Activated T-cell treated with anti-CD3 and anti-CD28 coated beads, Interleukin-2, amount 50 U/mL, for 4 hours (primary cell): ENCODE results near the gene AACS. TPM values are rescaled to one million over a fixed set of nuclear protein-coding genes. Genes with fewer than 3 reads are reported as not detected.

ENCODE experiments used
- ATAC-seq, 2 donors: fragments of 200-7000 bp; cut with Tn5 transposase; one replicate each; pipeline ENCODE4 v1.10.0; 2021
- DNase-seq: peaks from one replicate; pipeline ENCODE4 v3.0.0-alpha.2; 2020
- H3K27me3 Mint-ChIP-seq: one replicate; pipeline ENCODE4 v1.8.0; 2021; ENCODE audit warnings: low read depth, mixed read lengths
- H3K36me3 Mint-ChIP-seq: one replicate; pipeline ENCODE4 v1.8.0; 2022; ENCODE audit warnings: mixed read lengths; ENCODE audit not compliant: insufficient read depth
- H3K4me1 Mint-ChIP-seq: one replicate; pipeline ENCODE4 v1.8.0; 2021; ENCODE audit warnings: low read depth, mixed read lengths
- H3K4me3 Mint-ChIP-seq: one replicate; pipeline ENCODE4 v1.8.0; 2021; ENCODE audit warnings: mild to moderate bottlenecking, moderate library complexity, mixed read lengths
- H3K9me3 Mint-ChIP-seq: one replicate; pipeline ENCODE4 v1.8.0; 2021; ENCODE audit warnings: mixed read lengths
- total RNA-seq, 3 donors: library from RNA; stranded (reverse); gene quantifications; one replicate each; pipeline ENCODE4 v1.2.1, GENCODE V29; 2021

Gene AACS
- total RNA-seq, 3 donors from 2014 or later: 5.4 to 6.0 (median 5.5) TPM

GRCh38 chr12:125157177-125157576 lies 91.9 kb downstream of the AACS start:
- DNase-seq: no peak
- peaks cover 3% of the 10 kb centered on the region for H3K9me3 Mint-ChIP-seq
- no peaks in the 10 kb centered on the region for H3K27me3 Mint-ChIP-seq
- no peaks in the 10 kb centered on the region for H3K4me1 Mint-ChIP-seq
- ATAC-seq: no peak
- no peak overlapping the region for H3K4me3 Mint-ChIP-seq
- peaks cover 1% of the 10 kb centered on the region for H3K36me3 Mint-ChIP-seq

- Mint-ChIP-seq H3K4me3 (no peak overlapping the region), H3K9me3 (peaks cover 3% of the 10 kb centered on the region), H3K27me3 (no peaks in the 10 kb centered on the region), H3K36me3 (peaks cover 1% of the 10 kb centered on the region), H3K4me1 (no peaks in the 10 kb centered on the region)
- DNase-seq (no peak), ATAC-seq (no peak)
Observed at GRCh38 chr12:125159702-125160101, 94.5 kb downstream of the AACS start.

DNA sequence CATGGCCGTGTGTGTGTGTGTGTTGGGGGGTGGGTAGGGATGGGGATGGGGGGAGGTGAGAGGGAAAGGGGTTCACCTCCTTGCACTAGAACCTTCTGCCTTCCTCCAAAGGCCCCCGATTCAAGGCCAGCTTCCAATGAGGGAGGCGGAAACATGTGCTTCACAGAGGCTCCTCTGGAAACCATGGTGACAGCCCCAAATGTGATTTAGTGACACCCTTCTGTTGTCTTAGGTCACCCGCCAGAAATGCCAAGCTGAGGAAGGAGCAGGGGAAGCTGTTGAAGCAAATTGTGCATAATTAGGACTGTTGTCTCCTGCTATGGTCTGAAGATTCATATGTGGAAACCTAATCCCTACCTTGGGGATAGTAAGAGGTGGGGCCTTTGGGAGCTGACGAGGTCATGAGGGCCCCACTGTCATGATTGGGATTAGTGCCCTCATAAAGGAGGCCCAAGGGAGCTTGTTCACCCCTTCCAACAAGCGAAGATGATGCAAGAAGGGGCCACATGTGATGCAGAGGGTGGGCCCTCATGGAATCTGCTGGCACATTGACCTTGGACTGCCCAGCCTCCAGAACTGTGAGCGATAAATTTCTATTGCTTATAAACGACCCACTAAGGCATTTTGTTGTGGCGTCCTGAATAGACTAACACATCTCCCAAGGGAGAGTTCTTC lies 95.2 kb downstream of the AACS start:
- no peak for ATAC-seq
- H3K9me3 Mint-ChIP-seq: peaks cover 3% of the 10 kb centered on the region
- H3K27me3 Mint-ChIP-seq: peaks cover 2% of the 10 kb centered on the region
- H3K36me3 Mint-ChIP-seq: peaks cover 1% of the 10 kb centered on the region
- no peak for DNase-seq
- no peaks in the 10 kb centered on the region for H3K4me1 Mint-ChIP-seq
- H3K4me3 Mint-ChIP-seq: no peak overlapping the region

- peaks cover 1% of the 10 kb centered on the region for H3K36me3 Mint-ChIP-seq
- DNase-seq: no peak
- H3K4me1 Mint-ChIP-seq: no peaks in the 10 kb centered on the region
- H3K9me3 Mint-ChIP-seq: peaks cover 3% of the 10 kb centered on the region
- H3K27me3 Mint-ChIP-seq: peaks cover 8% of the 10 kb centered on the region
- no peak for ATAC-seq
- H3K4me3 Mint-ChIP-seq: no peak overlapping the region
Observed at GRCh38 chr12:125161712-125162022, 96.4 kb downstream of the AACS start.

DNA sequence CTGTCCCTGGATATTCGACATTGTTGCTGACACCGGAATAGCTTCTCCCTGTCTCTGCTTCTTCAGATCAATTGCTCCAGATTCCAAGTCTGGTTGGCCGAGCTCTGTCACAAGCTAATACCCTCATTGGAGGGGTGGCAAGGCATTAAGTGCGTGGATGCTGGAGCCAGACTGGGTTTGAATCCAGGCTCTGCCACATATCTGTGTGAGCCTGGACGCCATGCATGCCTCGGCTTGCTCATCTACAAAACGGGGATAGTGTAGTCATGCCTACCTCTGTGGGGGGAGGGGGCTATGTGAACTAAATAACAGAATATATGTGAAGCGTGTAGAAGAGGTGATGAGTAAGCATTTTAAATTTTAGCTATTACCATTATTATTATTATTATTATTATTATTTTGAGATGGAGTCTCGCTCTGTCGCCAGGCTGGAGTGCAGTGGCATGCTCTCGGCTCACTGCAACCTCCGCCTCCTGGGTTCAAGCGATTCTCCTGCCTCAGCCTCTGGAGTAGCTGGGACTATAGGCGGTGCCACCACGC lies 97.3 kb downstream of the AACS start:
- DNase-seq: no peak
- ATAC-seq: no peak
- Mint-ChIP-seq H3K27me3 (peaks cover 8% of the 10 kb centered on the region), H3K9me3 (peaks cover 2% of the 10 kb centered on the region), H3K36me3 (peaks cover 1% of the 10 kb centered on the region), H3K4me3 (no peak overlapping the region), H3K4me1 (no peaks in the 10 kb centered on the region)

DNA sequence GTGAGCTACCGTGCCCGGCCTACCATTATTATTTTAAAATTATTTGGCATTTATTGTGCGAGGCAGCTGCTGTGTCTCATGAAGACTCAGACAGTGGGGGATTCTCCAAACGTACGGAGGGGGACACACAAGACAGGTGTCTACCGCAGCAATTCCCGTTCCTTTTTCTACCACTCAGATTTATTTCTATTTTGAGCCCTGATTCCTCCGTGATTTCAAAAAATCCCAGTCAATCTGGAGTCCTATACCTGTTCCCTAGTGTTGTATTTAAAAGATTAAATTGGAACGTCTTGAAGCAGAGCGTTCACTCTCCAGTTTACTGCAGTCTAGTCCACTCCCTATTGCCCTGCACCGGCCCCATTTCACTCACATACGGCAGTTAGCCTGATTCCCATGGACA lies 97.9 kb downstream of the AACS start:
- no peak overlapping the region for H3K4me3 Mint-ChIP-seq
- no peaks in the 10 kb centered on the region for H3K36me3 Mint-ChIP-seq
- no peak for ATAC-seq
- H3K4me1 Mint-ChIP-seq: no peaks in the 10 kb centered on the region
- peaks cover 8% of the 10 kb centered on the region for H3K27me3 Mint-ChIP-seq
- H3K9me3 Mint-ChIP-seq: no peaks in the 10 kb centered on the region
- DNase-seq: no peak

DNA sequence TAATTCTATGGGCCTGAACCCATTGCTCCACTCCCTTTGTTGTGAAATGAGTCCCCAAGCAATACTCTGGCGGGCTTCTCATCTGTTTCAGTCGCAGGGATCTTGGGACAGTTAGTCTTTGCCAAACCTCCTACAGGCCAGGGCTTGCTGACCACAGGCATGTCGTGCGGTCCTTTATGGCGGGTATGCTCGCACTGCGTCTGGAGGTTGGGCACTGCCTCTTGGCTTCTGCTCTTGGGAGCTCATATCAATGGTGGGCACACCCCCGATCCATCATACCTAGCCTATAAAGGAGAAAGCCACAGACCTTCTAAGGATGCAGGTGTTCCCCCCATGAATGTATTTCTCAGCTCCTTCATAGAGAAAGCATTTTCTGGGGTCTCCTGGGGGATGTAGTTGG lies 99.3 kb downstream of the AACS start:
- H3K27me3 Mint-ChIP-seq: peaks cover 8% of the 10 kb centered on the region
- no peak overlapping the region for H3K4me3 Mint-ChIP-seq
- ATAC-seq (no peak), DNase-seq (no peak)
- H3K9me3 Mint-ChIP-seq: no peaks in the 10 kb centered on the region
- no peaks in the 10 kb centered on the region for H3K4me1 Mint-ChIP-seq
- H3K36me3 Mint-ChIP-seq: no peaks in the 10 kb centered on the region

DNA sequence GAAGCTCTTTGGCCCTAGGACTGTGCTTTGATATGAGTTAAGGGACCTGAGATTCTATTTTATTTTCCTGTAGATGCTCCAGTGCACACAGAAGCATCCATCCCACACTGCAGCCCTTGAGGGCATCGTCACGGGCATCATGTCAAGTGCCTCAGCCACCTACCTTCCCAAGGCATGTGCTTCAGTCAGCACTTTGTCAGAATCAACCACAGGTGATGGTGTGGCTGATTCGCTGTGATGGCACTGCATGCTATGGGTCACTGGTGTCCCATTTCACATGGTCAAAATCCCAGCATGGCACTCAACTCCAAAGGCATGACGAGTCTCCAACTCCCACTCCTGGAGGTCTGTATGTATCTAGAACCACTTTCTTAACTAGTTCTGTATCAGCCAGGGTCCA lies 100.8 kb downstream of the AACS start:
- Mint-ChIP-seq H3K36me3 (no peaks in the 10 kb centered on the region), H3K9me3 (no peaks in the 10 kb centered on the region), H3K4me3 (no peak overlapping the region), H3K4me1 (no peaks in the 10 kb centered on the region), H3K27me3 (peaks cover 8% of the 10 kb centered on the region)
- DNase-seq (no peak), ATAC-seq (no peak)

- Mint-ChIP-seq H3K36me3 (no peaks in the 10 kb centered on the region), H3K9me3 (no peaks in the 10 kb centered on the region), H3K27me3 (peaks cover 8% of the 10 kb centered on the region), H3K4me1 (no peaks in the 10 kb centered on the region), H3K4me3 (no peak overlapping the region)
- DNase-seq (no peak), ATAC-seq (no peak)
Observed at GRCh38 chr12:125167658-125168057, 102.4 kb downstream of the AACS start.

DNA sequence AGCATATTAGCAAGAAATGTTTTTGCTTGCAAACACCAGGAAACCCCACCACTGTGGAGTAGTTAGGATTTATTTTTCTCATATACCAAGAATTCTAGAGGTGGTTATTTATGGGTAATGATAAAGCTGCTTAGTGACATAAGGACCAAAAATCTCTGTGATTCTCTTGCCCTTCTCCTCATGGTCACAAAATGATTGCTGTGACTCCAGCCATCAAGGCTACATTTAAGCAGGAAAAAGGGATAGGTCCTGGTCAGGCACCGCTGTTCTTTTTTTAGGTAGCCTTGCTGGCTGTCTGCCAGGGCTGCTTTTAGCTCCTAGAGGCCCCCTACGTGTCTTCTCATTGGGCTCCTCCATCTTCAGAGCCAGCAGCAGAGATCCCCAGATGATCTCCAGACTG lies 104.2 kb downstream of the AACS start:
- Mint-ChIP-seq H3K27me3 (peaks cover 8% of the 10 kb centered on the region), H3K36me3 (no peaks in the 10 kb centered on the region), H3K4me3 (no peak overlapping the region), H3K9me3 (no peaks in the 10 kb centered on the region), H3K4me1 (no peaks in the 10 kb centered on the region)
- DNase-seq (no peak), ATAC-seq (no peak)

- H3K9me3 Mint-ChIP-seq: no peaks in the 10 kb centered on the region
- no peak for ATAC-seq
- no peaks in the 10 kb centered on the region for H3K36me3 Mint-ChIP-seq
- DNase-seq: no peak
- H3K4me1 Mint-ChIP-seq: no peaks in the 10 kb centered on the region
- H3K27me3 Mint-ChIP-seq: peaks cover 9% of the 10 kb centered on the region
- no peak overlapping the region for H3K4me3 Mint-ChIP-seq
Observed at GRCh38 chr12:125169870-125170269, 104.6 kb downstream of the AACS start.

DNA sequence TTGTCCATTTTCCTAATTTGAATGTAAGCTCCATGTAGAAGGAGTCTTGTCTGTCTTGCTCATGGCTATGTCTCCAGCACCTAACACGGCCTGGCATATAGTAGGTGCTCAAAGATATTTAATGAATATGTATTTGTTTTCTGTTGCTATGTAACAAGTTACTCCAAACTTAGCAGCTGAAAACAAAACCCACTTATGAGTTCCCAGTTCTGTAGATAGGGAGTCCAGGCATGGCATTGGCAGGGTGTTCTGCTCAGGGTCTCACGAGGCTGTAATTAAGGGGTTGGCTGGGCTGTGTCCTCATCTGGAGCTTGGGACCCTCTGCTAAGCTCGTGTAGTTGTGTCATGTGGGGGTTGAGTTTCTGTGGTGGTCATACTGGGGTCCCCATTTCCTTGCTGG lies 106.0 kb downstream of the AACS start:
- Mint-ChIP-seq H3K9me3 (peaks cover 3% of the 10 kb centered on the region), H3K4me3 (no peak overlapping the region)

GRCh38 chr12:125172231-125172850 lies 107.1 kb downstream of the AACS start:
- H3K36me3 Mint-ChIP-seq: no peaks in the 10 kb centered on the region
- ATAC-seq (no peak), DNase-seq (no peak)
- H3K27me3 Mint-ChIP-seq: peaks cover 17% of the 10 kb centered on the region
- H3K4me3 Mint-ChIP-seq: no peak overlapping the region
- H3K9me3 Mint-ChIP-seq: peaks cover 3% of the 10 kb centered on the region
- H3K4me1 Mint-ChIP-seq: no peaks in the 10 kb centered on the region

More for the DNA sequence above, 106.0 kb downstream of the AACS start:
- Mint-ChIP-seq H3K27me3 (peaks cover 15% of the 10 kb centered on the region), H3K36me3 (no peaks in the 10 kb centered on the region), H3K4me1 (no peaks in the 10 kb centered on the region)
- DNase-seq: no peak
- no peak for ATAC-seq

DNA sequence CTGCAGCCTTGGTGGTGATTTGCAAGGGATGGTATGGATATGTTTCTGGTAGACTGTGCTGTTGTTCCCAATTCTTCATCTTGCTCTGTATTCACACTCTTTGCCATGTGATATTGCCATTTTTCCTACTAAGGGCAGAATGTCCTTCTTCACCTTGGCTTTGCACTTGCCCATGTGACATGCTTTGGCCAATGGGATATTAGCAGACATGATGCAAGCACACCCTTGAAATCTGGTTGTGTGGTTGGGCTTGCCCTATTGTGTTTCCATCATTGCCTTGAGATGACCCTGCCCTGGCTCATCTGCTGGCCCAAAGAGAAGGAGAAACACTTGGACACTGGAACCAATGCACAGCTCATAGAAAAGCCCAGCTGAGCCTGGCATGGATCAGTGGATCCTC lies 110.3 kb downstream of the AACS start:
- H3K9me3 Mint-ChIP-seq: peaks cover 3% of the 10 kb centered on the region
- no peak overlapping the region for H3K4me3 Mint-ChIP-seq
- H3K36me3 Mint-ChIP-seq: no peaks in the 10 kb centered on the region
- DNase-seq (no peak), ATAC-seq (no peak)
- H3K27me3 Mint-ChIP-seq: peaks cover 34% of the 10 kb centered on the region
- H3K4me1 Mint-ChIP-seq: no peaks in the 10 kb centered on the region

GRCh38 chr12:125178222-125178621 lies 113.0 kb downstream of the AACS start:
- Mint-ChIP-seq H3K4me3 (no peak overlapping the region), H3K27me3 (peaks cover 54% of the 10 kb centered on the region), H3K4me1 (peaks cover 1% of the 10 kb centered on the region), H3K36me3 (no peaks in the 10 kb centered on the region), H3K9me3 (peaks cover 3% of the 10 kb centered on the region)
- DNase-seq (no peak), ATAC-seq (no peak)
